Posterior vena cava (tissue), 2 donors: ENCODE results near the gene POFUT2. TPM values are rescaled to one million over a fixed set of nuclear protein-coding genes. Genes with fewer than 3 reads are reported as not detected.
A peak's percentile ranks its signal among the peaks of the same experiment; 100 is the strongest.

Experiments used
- DNase-seq: peaks from one replicate; pipeline ENCODE4 v3.0.0-alpha.2; 2020; ENCODE audit warnings: low spot score
- intact Hi-C, 2 donors: fragments of 100-400 bp; cut with DNase I; formaldehyde crosslinking; loops; one replicate each; pipeline versions ENCODE4 v1.14.1 to v1.14.2; 2022 to 2023
- long read RNA-seq, 2 donors: library from polyadenylated mRNA; unstranded; transcript quantifications; one replicate each; pipeline ENCODE4 v2.0.0, GENCODE V29; 2020 to 2021
- total RNA-seq, 2 donors: library from RNA; stranded (reverse); fragmentation: NEBNext Ultra II Directional; extraction: Animal tissue kit (Norgen Biotek cat#: 25700); gene quantifications; one replicate each; pipeline ENCODE4 v1.2.1, GENCODE V29; 2021
- donor health status: DM: yes; HTN: yes; CAD: no.
- donor health status: DM: yes; HTN: yes; CAD: no.

Gene POFUT2
- total RNA-seq = 10 to 100 TPM; 27.1 to 27.4 TPM
- long read RNA-seq, donor 1, partial matches to known transcripts = 2 of 9 reads
- long read RNA-seq, donor 1, other reads (novel, unspliced or antisense) = 5 of 9 reads
- long read RNA-seq, donor 2, partial matches to known transcripts = 0 of 7 reads
- long read RNA-seq, donor 2, other reads (novel, unspliced or antisense) = 6 of 7 reads

- intact Hi-C loops = no loop called here
- peak; percentile 99 for DNase-seq
Observed at GRCh38 chr21:45287438-45288391, at the start of gene POFUT2. POFUT2 (minus strand) TSS chr21:45287895; CDS start chr21:45287871, 24 bp downstream.

GRCh38 chr21:45336870-45337269 lies 49.2 kb upstream of the POFUT2 start:
- intact Hi-C loops = no loop called here
- peak; percentile 83 for DNase-seq

GRCh38 chr21:45336535-45336810 lies 48.8 kb upstream of the POFUT2 start:
- DNase-seq = peak; percentile 49
- intact Hi-C loops = no loop called here

- intact Hi-C loops = no loop called here
- DNase-seq = peak; percentile 76
Observed at GRCh38 chr21:45335761-45336534, 48.3 kb upstream of the POFUT2 start.

- intact Hi-C loops = no loop called here
- peak; percentile 25 for DNase-seq
Observed at GRCh38 chr21:45335151-45335760, 47.6 kb upstream of the POFUT2 start.

GRCh38 chr21:45334591-45335081 lies 46.9 kb upstream of the POFUT2 start:
- peak; percentile 42 for DNase-seq
- intact Hi-C loops = no loop called here

GRCh38 chr21:45334134-45334533 lies 46.4 kb upstream of the POFUT2 start:
- peak; percentile 19 for DNase-seq

GRCh38 chr21:45333583-45334121 lies 46.0 kb upstream of the POFUT2 start:
- DNase-seq = peak; percentile 52
- intact Hi-C loops = no loop called here

More at GRCh38 chr21:45334134-45334533, 46.4 kb upstream of the POFUT2 start:
- intact Hi-C loops = no loop called here

- intact Hi-C loops = no loop called here
- peak; percentile 74 for DNase-seq
Observed at GRCh38 chr21:45332981-45333582, 45.4 kb upstream of the POFUT2 start.

GRCh38 chr21:45332415-45332814 lies 44.7 kb upstream of the POFUT2 start:
- peak; percentile 34 for DNase-seq
- intact Hi-C loops = no loop called here

GRCh38 chr21:45331531-45332147 lies 43.9 kb upstream of the POFUT2 start:
- peak; percentile 64 for DNase-seq
- intact Hi-C loops = loop anchor here in 1 of 2 donors (2.0 kb wide), 1 partner anchor 13 kb away; no protein-coding TSS in a partner anchor

- intact Hi-C loops = loop anchor here in 1 of 2 donors (2.0 kb wide), 1 partner anchor 14 kb away; no protein-coding TSS in a partner anchor
- DNase-seq = peak; percentile 69
Observed at GRCh38 chr21:45330851-45331261, 43.2 kb upstream of the POFUT2 start.

GRCh38 chr21:45330075-45330781 lies 42.5 kb upstream of the POFUT2 start:
- intact Hi-C loops = loop anchor here in 1 of 2 donors (2.0 kb wide), 1 partner anchor 15 kb away; no protein-coding TSS in a partner anchor
- DNase-seq = peak; percentile 81

GRCh38 chr21:45329261-45330074 lies 41.8 kb upstream of the POFUT2 start:
- intact Hi-C loops = loop anchor here in 1 of 2 donors (2.0 kb wide), 1 partner anchor 15 kb away; no protein-coding TSS in a partner anchor
- peak; percentile 72 for DNase-seq

GRCh38 chr21:45328198-45329091 lies 40.8 kb upstream of the POFUT2 start:
- intact Hi-C loops = no loop called here
- DNase-seq = peak; percentile 74
